ENCODE data around the gene CDH23. TPM values are rescaled to one million over a fixed set of nuclear protein-coding genes. Genes with fewer than 3 reads are reported as not detected.

Gene CDH23
- total and polyA plus RNA-seq, 2 of the 8 experiments (the other 6 are each of a cell fraction or from before 2014, with no cell fraction given), result 1.9 to 4.9 TPM

DNA sequence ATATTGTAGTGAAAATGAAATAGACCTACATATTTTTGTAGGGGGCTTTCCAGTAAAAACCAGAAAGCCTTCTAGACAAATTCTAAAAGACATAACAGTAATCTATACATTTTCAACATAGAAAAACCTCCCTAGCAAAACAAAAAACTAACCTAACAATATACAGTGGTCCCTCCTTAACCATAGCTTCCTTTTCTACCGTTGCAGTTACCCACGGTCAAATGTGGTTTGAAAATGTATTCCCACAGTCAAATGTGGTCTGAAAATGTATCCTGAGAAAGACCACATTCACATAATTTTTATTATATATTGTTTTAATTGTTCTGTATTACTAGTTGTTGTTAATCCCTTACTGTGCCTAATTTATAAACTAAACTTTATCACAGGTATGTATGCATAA, 448.0 kb downstream of the CDH23 start:
- 90% methylated on average over 2 of the region's 2 CpGs; no CpG with 5 or more reads in 1 of the 2 experiments for WGBS, 2 experiments (ENCODE audit: extremely low coverage in 1 of 2, insufficient coverage in 1 of 2, insufficient read length in 1 of 2, insufficient replicate concordance in 2 of 2, low coverage in 1 of 2, low lambda C conversion rate in 2 of 2, missing lambda C conversion rate in 1 of 2)
- Histone ChIP-seq H3K9ac (replicated peaks in 1 of 4; ENCODE audit: extremely low read depth in 1 of 4, low read depth in 3 of 4, low read length in 3 of 4) (no peak overlapping the region), H3K18ac (ENCODE audit: extremely low read depth, low read length) (no peak overlapping the region), H4K5ac (ENCODE audit: insufficient read length, low read depth, low read length) (no peak overlapping the region), H3K14ac (ENCODE audit: insufficient read length) (no peak overlapping the region), H3K23me2 (ENCODE audit: low read depth, low read length) (0 out of 2 replicates have a peak, but pooled peaks cover 2% of the 10 kb centered on the region), H3K4ac (replicated peaks; ENCODE audit: insufficient read length, low read depth, low read length) (no peak overlapping the region), H4K91ac (replicated peaks; ENCODE audit: insufficient read length, low read length) (no peak overlapping the region), H2BK12ac (ENCODE audit: low read depth, low read length) (no peak overlapping the region), H2BK5ac (ENCODE audit: low read depth, low read length) (no peak overlapping the region), H3K23ac (ENCODE audit: insufficient read length) (no peak overlapping the region), H2AFZ (ENCODE audit: low read length) (no peak overlapping the region), H3K27ac (ENCODE audit: low read depth, low read length) (no peak overlapping the region), H3K36me3 (ENCODE audit: control insufficient read depth in 2 of 4, insufficient read depth in 4 of 4, low read length in 3 of 4) (no peaks in the 10 kb centered on the region), H3K56ac (replicated peaks; ENCODE audit: insufficient read length, low read depth, low read length) (no peak overlapping the region), H2AK5ac (ENCODE audit: low read depth, low read length) (no peak overlapping the region), H3K9me3 (ENCODE audit: insufficient read depth in 2 of 2, low read depth in 1 of 2, low read length in 1 of 2) (no peaks in the 10 kb centered on the region), H4K20me1 (replicated peaks in 1 of 2; ENCODE audit: control insufficient read depth in 1 of 2, insufficient read depth in 2 of 2, low read length in 2 of 2) (peaks cover 29 to 33% of the 10 kb centered on the region in 2 experiments), H2BK20ac (ENCODE audit: low read length) (no peak overlapping the region), H3K4me3 (ENCODE audit: extremely low read depth in 1 of 4, insufficient read depth in 2 of 4, low read depth in 3 of 4, low read length in 4 of 4) (no peak overlapping the region), H3K4me2 (ENCODE audit: insufficient read depth in 1 of 2, low read depth in 2 of 2, low read length in 2 of 2) (no peak overlapping the region), H3K4me1 (replicated peaks in 1 of 4; ENCODE audit: control insufficient read depth in 3 of 4, insufficient read depth in 4 of 4, low read length in 3 of 4) (peaks cover 8 to 17% (median 12%) of the 10 kb centered on the region in 4 experiments; a peak in 6 of 7 replicates), H3K79me1 (ENCODE audit: low read depth, low read length) (peaks cover 5% of the 10 kb centered on the region; the same call in 1 of the 2 replicates), H4K8ac (ENCODE audit: extremely low read depth, insufficient read depth, low read length) (no peak overlapping the region), H2BK120ac (replicated peaks; ENCODE audit: low read depth, low read length) (no peak overlapping the region), H2BK15ac (ENCODE audit: low read length) (no peak overlapping the region), H3K27me3 (replicated peaks in 1 of 4; ENCODE audit: control insufficient read depth in 3 of 4, extremely low read depth in 1 of 4, insufficient read depth in 3 of 4, low read length in 3 of 4) (no peaks in the 10 kb centered on the region), H3K79me2 (ENCODE audit: control insufficient read depth in 1 of 2, insufficient read depth in 2 of 2, low read length in 2 of 2) (peaks cover 46 to 97% of the 10 kb centered on the region in 2 experiments)
- DNase-seq (ENCODE audit: low read depth in 1 of 2, low spot score in 2 of 2) (no peak), FAIRE-seq (no peak)
- POLR2A ChIA-PET (ENCODE audit: partially characterized antibody), result no interaction called here
- CTCF ChIA-PET (ENCODE audit: partially characterized antibody), result interaction anchor here (0.7 to 1.8 kb wide), 3 partner anchors 8 to 136 kb away, joined by 3 to 5 read pairs (median 4); no protein-coding TSS in a partner anchor
- TF ChIP-seq RNF2 (IDR thresholded peaks at IDR 0.05; ENCODE audit: borderline replicate concordance, low read depth, low read length, missing control alignments, poor library complexity, severe bottlenecking) (no peak), SRF (IDR thresholded peaks at IDR 0.05; ENCODE audit: low read depth, low read length) (no peak), SP2 (IDR thresholded peaks at IDR 0.05; ENCODE audit: low read length) (no peak), CEBPB (IDR thresholded peaks at IDR 0.05; ENCODE audit: low read depth, low read length) (no peak), NRF1 (IDR thresholded peaks at IDR 0.05; ENCODE audit: low read depth, low read length) (no peak), CHD2 (IDR thresholded peaks at IDR 0.05; ENCODE audit: low read length) (no peak), PHF8 (conservative IDR thresholded peaks at IDR 0.05; ENCODE audit: low read depth, low read length) (no peak), HDAC6 (IDR thresholded peaks at IDR 0.05; ENCODE audit: low read depth, low read length) (no peak), RAD21 (IDR thresholded peaks at IDR 0.05 in 1 of 2, conservative IDR thresholded peaks at IDR 0.05 in 1 of 2; ENCODE audit: low read depth in 2 of 2, low read length in 2 of 2) (no peak), KDM4A (IDR thresholded peaks at IDR 0.05; ENCODE audit: low read depth, low read length, severe bottlenecking) (no peak)
- TF ChIP-seq, protein P1, sequence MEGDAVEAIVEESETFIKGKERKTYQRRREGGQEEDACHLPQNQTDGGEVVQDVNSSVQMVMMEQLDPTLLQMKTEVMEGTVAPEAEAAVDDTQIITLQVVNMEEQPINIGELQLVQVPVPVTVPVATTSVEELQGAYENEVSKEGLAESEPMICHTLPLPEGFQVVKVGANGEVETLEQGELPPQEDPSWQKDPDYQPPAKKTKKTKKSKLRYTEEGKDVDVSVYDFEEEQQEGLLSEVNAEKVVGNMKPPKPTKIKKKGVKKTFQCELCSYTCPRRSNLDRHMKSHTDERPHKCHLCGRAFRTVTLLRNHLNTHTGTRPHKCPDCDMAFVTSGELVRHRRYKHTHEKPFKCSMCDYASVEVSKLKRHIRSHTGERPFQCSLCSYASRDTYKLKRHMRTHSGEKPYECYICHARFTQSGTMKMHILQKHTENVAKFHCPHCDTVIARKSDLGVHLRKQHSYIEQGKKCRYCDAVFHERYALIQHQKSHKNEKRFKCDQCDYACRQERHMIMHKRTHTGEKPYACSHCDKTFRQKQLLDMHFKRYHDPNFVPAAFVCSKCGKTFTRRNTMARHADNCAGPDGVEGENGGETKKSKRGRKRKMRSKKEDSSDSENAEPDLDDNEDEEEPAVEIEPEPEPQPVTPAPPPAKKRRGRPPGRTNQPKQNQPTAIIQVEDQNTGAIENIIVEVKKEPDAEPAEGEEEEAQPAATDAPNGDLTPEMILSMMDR (IDR thresholded peaks at IDR 0.05; ENCODE audit: control extremely low read depth in 1 of 3, insufficient read depth in 1 of 3, low read depth in 1 of 3, low read length in 3 of 3), result no peak
